Fibroblast of lung (primary cell): ENCODE data around the gene NUP210L. TPM values are rescaled to one million over a fixed set of nuclear protein-coding genes. Genes with fewer than 3 reads are reported as not detected.
"Not testable (repeated sequence)": the region's sequence is repeated elsewhere in the genome, so short reads cannot be mapped to it uniquely, and the experiment has no call there.

Source experiments
- DNase-seq, 2 donors: peaks; one replicate each; pipeline versions ENCODE4 v3.0.0 to v3.0.0-alpha.2; 2010; ENCODE audit warnings: low read depth in 2 of 2
- H2AFZ ChIP-seq: 2 replicates; pipeline ENCODE4 v1.5.1; 2012; ENCODE audit warnings: low read length, control low read depth, inconsistent platforms
- H3K27ac ChIP-seq: 2 replicates; pipeline ENCODE4 v1.5.1; 2011; ENCODE audit warnings: low read length, control low read depth; ENCODE audit not compliant: insufficient read depth
- H3K27me3 ChIP-seq: 2 replicates; pipeline ENCODE4 v1.5.1; 2011; ENCODE audit warnings: mild to moderate bottlenecking, low read length; ENCODE audit not compliant: control insufficient read depth, insufficient read depth
- H3K36me3 ChIP-seq: 2 replicates; pipeline ENCODE4 v1.5.1; 2011; ENCODE audit warnings: low read length; ENCODE audit not compliant: control insufficient read depth, insufficient read depth
- H3K4me1 ChIP-seq: 2 replicates; pipeline ENCODE4 v1.5.1; 2011; ENCODE audit warnings: low read length; ENCODE audit not compliant: control insufficient read depth, insufficient read depth; ENCODE audit errors: extremely low read depth
- H3K4me2 ChIP-seq: 2 replicates; pipeline ENCODE4 v1.5.1; 2011; ENCODE audit warnings: low read length, control low read depth; ENCODE audit not compliant: insufficient read depth; ENCODE audit errors: extremely low read depth
- H3K4me3 ChIP-seq, 4 experiments: fragments of 200-600 bp in 1 of 4; sonication (generic) in 1 of 4; replicated peaks in 1 of 4; 2 replicates each; pipeline ENCODE4 v1.5.1; 2011 to 2016; ENCODE audit warnings: low read length in 4 of 4, low read depth in 3 of 4, mild to moderate bottlenecking in 3 of 4, control low read depth in 2 of 4, inconsistent platforms in 1 of 4, mixed read lengths in 1 of 4; ENCODE audit not compliant: insufficient read depth in 1 of 4; ENCODE audit errors: control extremely low read depth in 1 of 4
- H3K79me2 ChIP-seq: 2 replicates; pipeline ENCODE4 v1.5.1; 2012; ENCODE audit warnings: mild to moderate bottlenecking, low read length, inconsistent platforms; ENCODE audit not compliant: control insufficient read depth, insufficient read depth
- H3K9ac ChIP-seq: 2 replicates; pipeline ENCODE4 v1.5.1; 2011; ENCODE audit warnings: mild to moderate bottlenecking, low read length, control low read depth; ENCODE audit not compliant: insufficient read depth
- H3K9me3 ChIP-seq: 2 replicates; pipeline ENCODE4 v1.5.1; 2012; ENCODE audit warnings: low read depth, low read length; ENCODE audit not compliant: control insufficient read depth, insufficient read depth
- H4K20me1 ChIP-seq: 2 replicates; pipeline ENCODE4 v1.5.1; 2011; ENCODE audit warnings: low read length; ENCODE audit not compliant: control insufficient read depth, insufficient read depth; ENCODE audit errors: extremely low read depth
- CTCF ChIP-seq, 2 donors: IDR thresholded peaks in 1 of 2; conservative IDR thresholded peaks in 1 of 2; 1 replicate in 1 of 2; 2 replicates in 1 of 2; pipeline ENCODE4 v1.5.1; 2011 to 2012; ENCODE audit warnings: low read length in 2 of 2, control low read depth in 1 of 2, inconsistent platforms in 1 of 2, low read depth in 1 of 2, mild to moderate bottlenecking in 1 of 2
- EZH2 ChIP-seq: IDR thresholded peaks from 2 replicates; pipeline ENCODE4 v1.5.1; 2012; ENCODE audit warnings: low read length, control low read depth, mild to moderate bottlenecking; ENCODE audit errors: missing control alignments
- polyA plus RNA-seq, 2 donors: library from polyadenylated mRNA; depleted of rRNA in 1 of 2; stranded (reverse) in 1 of 2; unstranded in 1 of 2; fragments of >200 nt; gene quantifications; 2 replicates each; pipeline ENCODE4 v1.2.1, GENCODE V29; 2011 to 2012; ENCODE audit warnings: missing spikeins in 1 of 2
- total RNA-seq: library from RNA; depleted of rRNA; stranded (reverse); fragments of >200 nt; gene quantifications from 2 replicates; pipeline ENCODE4 v1.2.1, GENCODE V29; 2014

Gene NUP210L
- total and polyA plus RNA-seq, 2 donors (not counting 1 experiment from before 2014, with no cell fraction given) = 0.08 to 0.17 TPM

GRCh38 chr1:154012129-154012528 is 142.7 kb downstream of the NUP210L start:
- Histone ChIP-seq H3K27me3 (no peaks in the 10 kb centered on the region), H3K4me3 (no peak overlapping the region), H3K9ac (no peak overlapping the region), H3K4me2 (no peak overlapping the region), H3K36me3 (no peaks in the 10 kb centered on the region), H4K20me1 (no peaks in the 10 kb centered on the region), H3K27ac (no peak overlapping the region), H2AFZ (no peak overlapping the region), H3K79me2 (no peaks in the 10 kb centered on the region), H3K4me1 (peaks cover 2% of the 10 kb centered on the region), H3K9me3 (no peaks in the 10 kb centered on the region)
- TF ChIP-seq EZH2 = no peak
- no peak for TF ChIP-seq CTCF (conservative IDR thresholded peaks at IDR 0.05 in 1 of 2, IDR thresholded peaks at IDR 0.05 in 1 of 2; ENCODE audit: low read depth in 1 of 2, low read length in 2 of 2)
- no peak for DNase-seq

- DNase-seq = peak; percentile 64 to 92
- Histone ChIP-seq H3K27me3 (no peaks in the 10 kb centered on the region), H3K4me2 (no peak overlapping the region), H3K9ac (no peak overlapping the region), H3K36me3 (no peaks in the 10 kb centered on the region), H3K4me3 (no peak overlapping the region), H3K79me2 (no peaks in the 10 kb centered on the region), H3K9me3 (no peaks in the 10 kb centered on the region), H3K4me1 (peaks cover 4% of the 10 kb centered on the region), H3K27ac (no peak overlapping the region), H4K20me1 (no peaks in the 10 kb centered on the region), H2AFZ (no peak overlapping the region)
- no peak for TF ChIP-seq CTCF (conservative IDR thresholded peaks at IDR 0.05 in 1 of 2, IDR thresholded peaks at IDR 0.05 in 1 of 2; ENCODE audit: low read depth in 1 of 2, low read length in 2 of 2)
Observed at GRCh38 chr1:154006136-154006535, 148.7 kb downstream of the NUP210L start.

GRCh38 chr1:154000420-154000819 is 154.5 kb downstream of the NUP210L start:
- TF ChIP-seq EZH2 = no peak
- no peak for TF ChIP-seq CTCF (conservative IDR thresholded peaks at IDR 0.05 in 1 of 2, IDR thresholded peaks at IDR 0.05 in 1 of 2; ENCODE audit: low read depth in 1 of 2, low read length in 2 of 2)
- no peak for DNase-seq
- Histone ChIP-seq H3K4me2 (no peak overlapping the region), H3K9me3 (no peaks in the 10 kb centered on the region), H3K27me3 (no peaks in the 10 kb centered on the region), H4K20me1 (no peaks in the 10 kb centered on the region), H3K27ac (no peak overlapping the region), H3K4me1 (peaks cover 4% of the 10 kb centered on the region), H2AFZ (no peak overlapping the region), H3K79me2 (no peaks in the 10 kb centered on the region), H3K4me3 (no peak overlapping the region), H3K36me3 (no peaks in the 10 kb centered on the region), H3K9ac (no peak overlapping the region)

- not testable (repeated sequence) for DNase-seq, H3K27me3 ChIP-seq, H4K20me1 ChIP-seq, H3K27ac ChIP-seq, H3K4me3 ChIP-seq, H3K4me2 ChIP-seq, H3K79me2 ChIP-seq, H3K36me3 ChIP-seq, H2AFZ ChIP-seq, H3K4me1 ChIP-seq, H3K9me3 ChIP-seq, H3K9ac ChIP-seq
Observed at GRCh38 chr1:153996882-153997281, 158.0 kb downstream of the NUP210L start.
